Endothelial cell of umbilical vein (primary cell): ENCODE data around the gene FOXO6. TPM values are rescaled to one million over a fixed set of nuclear protein-coding genes. Genes with fewer than 3 reads are reported as not detected.

Experiments
- BruUV-seq: library from RNA; stranded (reverse); fragments of 400-500 nt; replicated peaks from 2 replicates; lab custom pipeline; 2021; lab: Mats Ljungman, UMichigan
- CTCF ChIA-PET: fragments of 300-600, 350-600 bp; sonication (Branson Sonifier 250); formaldehyde crosslinking; loops from one replicate; lab custom pipeline; 2021; ENCODE audit warnings: antibody characterized with exemption, inconsistent platforms; lab: Charles Lee
- POLR2A ChIA-PET: fragments of 300-600, 350-600 bp; sonication (Branson Sonifier 250); formaldehyde crosslinking; loops from one replicate; lab custom pipeline; 2021; ENCODE audit warnings: antibody characterized with exemption, inconsistent platforms; lab: Charles Lee
- DNase-seq: peaks from one replicate; pipeline ENCODE4 v3.0.0-alpha.2; 2011; ENCODE audit warnings: low read depth, low spot score
- FAIRE-seq: peaks from 2 replicates; lab custom pipeline; 2011; peaks lifted over from hg19 to GRCh38; lab: Jason Lieb, UNC
- H2AFZ ChIP-seq: 2 replicates; pipeline ENCODE4 v1.6.0; 2012; ENCODE audit warnings: low read depth, low read length, control low read depth, inconsistent platforms
- H3K27ac ChIP-seq: 2 replicates; pipeline ENCODE4 v1.5.1; 2011; ENCODE audit warnings: low read depth, mild to moderate bottlenecking, control low read depth, low read length, moderate library complexity; ENCODE audit not compliant: insufficient read depth
- H3K27me3 ChIP-seq, 2 experiments: 2 replicates each; pipeline versions ENCODE4 v1.6.0 to v1.6.1; 2011; ENCODE audit warnings: low read length in 2 of 2, mixed read lengths in 1 of 2; ENCODE audit not compliant: control insufficient read depth in 2 of 2, insufficient read depth in 2 of 2
- H3K36me3 ChIP-seq, 2 experiments: 2 replicates in 1 of 2; 3 replicates in 1 of 2; pipeline ENCODE4 v1.5.1; 2011; ENCODE audit warnings: low read length in 2 of 2, mild to moderate bottlenecking in 1 of 2, moderate library complexity in 1 of 2; ENCODE audit not compliant: control insufficient read depth in 2 of 2, insufficient read depth in 2 of 2; ENCODE audit errors: extremely low read depth in 1 of 2
- H3K4me1 ChIP-seq: 3 replicates; pipeline ENCODE4 v1.5.1; 2011; ENCODE audit warnings: mild to moderate bottlenecking, low read length; ENCODE audit not compliant: control insufficient read depth, insufficient read depth; ENCODE audit errors: extremely low read depth
- H3K4me2 ChIP-seq: 2 replicates; pipeline ENCODE4 v1.6.1; 2011; ENCODE audit warnings: low read length, control low read depth, mixed read lengths; ENCODE audit not compliant: insufficient read depth
- H3K4me3 ChIP-seq, 3 experiments: fragments of 200-600 bp in 1 of 3; sonication (generic), shearing (Covaris generic) in 1 of 3; replicated peaks in 1 of 3; 2 replicates each; pipeline ENCODE4 v1.5.1; 2011 to 2016; ENCODE audit warnings: control low read depth in 3 of 3, low read length in 3 of 3, mild to moderate bottlenecking in 2 of 3, inconsistent platforms in 1 of 3, low read depth in 1 of 3, moderate library complexity in 1 of 3; ENCODE audit not compliant: insufficient read depth in 1 of 3
- H3K79me2 ChIP-seq: 2 replicates; pipeline ENCODE4 v1.6.0; 2012; ENCODE audit warnings: low read length, inconsistent platforms; ENCODE audit not compliant: control insufficient read depth, insufficient read depth
- H3K9ac ChIP-seq: replicated peaks from 2 replicates; pipeline ENCODE3; 2011; ENCODE audit warnings: low read length, control low read depth; ENCODE audit not compliant: insufficient read depth; ENCODE audit errors: extremely low read depth
- H3K9me1 ChIP-seq: replicated peaks from 3 replicates; pipeline ENCODE4 v1.6.0; 2011; ENCODE audit warnings: mild to moderate bottlenecking, low read length; ENCODE audit not compliant: control insufficient read depth, insufficient read depth; ENCODE audit errors: extremely low read depth
- H3K9me3 ChIP-seq: replicated peaks from 2 replicates; pipeline ENCODE4 v1.5.1; 2012; ENCODE audit warnings: low read length, inconsistent platforms; ENCODE audit not compliant: control insufficient read depth, insufficient read depth
- H4K20me1 ChIP-seq: replicated peaks from 2 replicates; pipeline ENCODE3; 2011; ENCODE audit warnings: mild to moderate bottlenecking, low read length; ENCODE audit not compliant: control insufficient read depth, insufficient read depth; ENCODE audit errors: extremely low read depth
- EZH2 ChIP-seq: IDR thresholded peaks from 2 replicates; pipeline ENCODE4 v1.6.1; 2012; ENCODE audit warnings: borderline replicate concordance, low read depth, mild to moderate bottlenecking, moderate library complexity, low read length, inconsistent platforms; ENCODE audit not compliant: severe bottlenecking
- POLR2A ChIP-seq: IDR thresholded peaks from 2 replicates; pipeline ENCODE4 v1.6.1; 2012; ENCODE audit warnings: low read depth, mild to moderate bottlenecking, control low read depth, low read length
- dilution Hi-C: fragments of 300-500 bp; cut with MboI; formaldehyde crosslinking; loops from one replicate; pipeline ENCODE4 v1.15.0; 2019; ENCODE audit warnings: low sequenced_read_pairs; ENCODE audit not compliant: extremely low pct_ligation_motif_present
- intact Hi-C: fragments of 100-400 bp; cut with micrococcal nuclease; formaldehyde crosslinking; loops from one replicate; pipeline ENCODE4 v1.10.0; 2022
- polyA plus RNA-seq, 4 experiments: library from polyadenylated mRNA; depleted of rRNA in 3 of 4; stranded (reverse) in 3 of 4; unstranded in 1 of 4; fragments of >200 nt; gene quantifications; 2 replicates each; pipeline versions ENCODE4 v1.2.1 to v1.2.3, GENCODE V29; 2011 to 2012; ENCODE audit warnings: missing spikeins in 1 of 4
- total RNA-seq: library from RNA; stranded (reverse); gene quantifications from 2 replicates; pipeline ENCODE4 v1.2.3, GENCODE V29; 2021
- TF ChIP-seq, protein P1 (sequence below): IDR thresholded peaks from 2 replicates; pipeline ENCODE4 v1.6.1; 2011; ENCODE audit not compliant: insufficient read depth, insufficient read length
- TF ChIP-seq, protein P2 (sequence below), 2 donors: IDR thresholded peaks; 1 replicate in 1 of 2; 2 replicates in 1 of 2; pipeline ENCODE4 v1.5.1; 2011; ENCODE audit warnings: low read length in 2 of 2, mild to moderate bottlenecking in 2 of 2, moderate library complexity in 2 of 2, control low read depth in 1 of 2, inconsistent platforms in 1 of 2, low read depth in 1 of 2; ENCODE audit not compliant: insufficient read depth in 1 of 2; ENCODE audit errors: extremely low read depth in 1 of 2

Gene FOXO6
- total and polyA plus RNA-seq, 2 donors (not counting 3 experiments of a cell fraction or from before 2014, with no cell fraction given), result 0.04 to 0.38 TPM

DNA sequence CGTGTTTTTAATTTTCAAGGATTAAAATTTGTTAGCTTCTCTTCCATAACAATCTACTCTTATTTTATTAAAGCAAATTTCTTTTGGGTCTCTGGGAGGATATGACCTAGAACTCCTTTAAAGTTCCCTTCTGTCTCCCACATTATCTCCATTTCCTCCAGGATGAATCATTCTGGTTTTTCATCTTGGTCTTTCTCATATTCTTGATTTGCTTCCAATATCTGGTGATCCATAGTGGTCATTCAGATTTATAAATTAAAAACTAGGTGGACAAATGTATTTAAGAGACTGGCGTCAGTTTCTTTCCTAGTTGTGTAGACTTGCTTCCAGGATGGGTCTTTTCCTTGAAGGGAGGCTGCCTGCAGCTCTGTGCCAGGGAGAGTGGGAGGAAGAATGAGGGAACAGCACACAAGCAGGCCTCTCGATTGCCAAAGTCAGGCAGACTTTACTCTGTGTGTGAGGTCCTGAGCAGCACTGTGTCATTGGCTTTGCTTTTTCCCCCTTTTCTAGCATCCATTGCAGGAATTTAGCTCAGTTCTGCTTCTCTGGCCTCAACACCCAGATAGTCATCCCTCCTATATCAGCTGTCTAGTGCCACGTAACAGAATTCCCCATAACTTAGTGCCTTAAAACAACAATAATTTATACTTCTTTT, 48.1 kb upstream of the FOXO6 start:
- BruUV-seq, result no TSS peak
- H2AFZ ChIP-seq, result no peak overlapping the region
- ChIA-PET POLR2A (no interaction called here), CTCF (interaction anchor here (1.0 to 3.6 kb wide), 6 partner anchors 15 to 119 kb away, joined by 3 to 16 read pairs (median 6); no protein-coding TSS in a partner anchor)
- H3K4me3 ChIP-seq, result no peak overlapping the region
- no peaks in the 10 kb centered on the region for H3K79me2 ChIP-seq
- H3K9me1 ChIP-seq, result no peaks in the 10 kb centered on the region
- no peaks in the 10 kb centered on the region for H3K36me3 ChIP-seq
- dilution Hi-C loops (no loop called here), intact Hi-C loops (loop anchor here (1.0 kb wide), 3 partner anchors 45 to 119 kb away; no protein-coding TSS in a partner anchor)
- DNase-seq, result no peak
- no peak overlapping the region for H3K4me2 ChIP-seq
- no peak for FAIRE-seq
- no peak overlapping the region for H3K27ac ChIP-seq
- no peaks in the 10 kb centered on the region for H4K20me1 ChIP-seq
- H3K9me3 ChIP-seq, result no peaks in the 10 kb centered on the region
- no peak overlapping the region for H3K9ac ChIP-seq
- no peaks in the 10 kb centered on the region for H3K4me1 ChIP-seq
- H3K27me3 ChIP-seq, result peaks cover 0 to 16% of the 10 kb centered on the region in 2 experiments
- TF ChIP-seq EZH2, result no peak
- no peak for TF ChIP-seq POLR2A
- TF ChIP-seq, protein P1, sequence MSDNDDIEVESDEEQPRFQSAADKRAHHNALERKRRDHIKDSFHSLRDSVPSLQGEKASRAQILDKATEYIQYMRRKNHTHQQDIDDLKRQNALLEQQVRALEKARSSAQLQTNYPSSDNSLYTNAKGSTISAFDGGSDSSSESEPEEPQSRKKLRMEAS, result no peak

DNA sequence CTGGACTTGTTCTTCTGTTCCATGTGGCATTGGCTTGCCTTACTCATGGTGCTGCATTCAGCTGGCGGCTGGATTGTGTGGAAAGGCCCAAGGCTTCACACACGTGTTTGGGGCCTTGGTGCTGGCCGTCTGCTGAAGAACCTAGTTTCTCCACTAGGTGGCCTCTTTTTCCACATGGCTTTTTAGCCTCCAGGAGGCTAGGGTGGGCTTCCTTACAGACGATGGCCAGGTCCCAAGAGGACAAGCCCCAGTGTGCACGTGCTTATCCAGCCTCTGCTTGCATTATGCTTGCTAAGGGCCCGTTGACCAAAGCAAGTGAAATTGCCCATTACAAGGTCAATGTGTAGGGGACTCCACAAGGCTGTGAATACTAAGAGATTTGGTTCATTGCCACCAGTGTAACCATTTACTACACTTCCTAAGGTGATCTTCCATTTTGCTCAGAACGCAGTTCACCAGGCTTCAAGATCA, 47.5 kb upstream of the FOXO6 start:
- Histone ChIP-seq H3K9me1 (no peaks in the 10 kb centered on the region), H4K20me1 (no peaks in the 10 kb centered on the region), H3K4me2 (no peak overlapping the region), H2AFZ (no peak overlapping the region), H3K27ac (no peak overlapping the region), H3K36me3 (no peaks in the 10 kb centered on the region), H3K4me1 (no peaks in the 10 kb centered on the region), H3K27me3 (peaks cover 0 to 14% of the 10 kb centered on the region in 2 experiments), H3K79me2 (no peaks in the 10 kb centered on the region), H3K4me3 (no peak overlapping the region), H3K9me3 (no peaks in the 10 kb centered on the region), H3K9ac (no peak overlapping the region)
- TF ChIP-seq POLR2A (no peak), EZH2 (no peak)
- TF ChIP-seq, protein P2, sequence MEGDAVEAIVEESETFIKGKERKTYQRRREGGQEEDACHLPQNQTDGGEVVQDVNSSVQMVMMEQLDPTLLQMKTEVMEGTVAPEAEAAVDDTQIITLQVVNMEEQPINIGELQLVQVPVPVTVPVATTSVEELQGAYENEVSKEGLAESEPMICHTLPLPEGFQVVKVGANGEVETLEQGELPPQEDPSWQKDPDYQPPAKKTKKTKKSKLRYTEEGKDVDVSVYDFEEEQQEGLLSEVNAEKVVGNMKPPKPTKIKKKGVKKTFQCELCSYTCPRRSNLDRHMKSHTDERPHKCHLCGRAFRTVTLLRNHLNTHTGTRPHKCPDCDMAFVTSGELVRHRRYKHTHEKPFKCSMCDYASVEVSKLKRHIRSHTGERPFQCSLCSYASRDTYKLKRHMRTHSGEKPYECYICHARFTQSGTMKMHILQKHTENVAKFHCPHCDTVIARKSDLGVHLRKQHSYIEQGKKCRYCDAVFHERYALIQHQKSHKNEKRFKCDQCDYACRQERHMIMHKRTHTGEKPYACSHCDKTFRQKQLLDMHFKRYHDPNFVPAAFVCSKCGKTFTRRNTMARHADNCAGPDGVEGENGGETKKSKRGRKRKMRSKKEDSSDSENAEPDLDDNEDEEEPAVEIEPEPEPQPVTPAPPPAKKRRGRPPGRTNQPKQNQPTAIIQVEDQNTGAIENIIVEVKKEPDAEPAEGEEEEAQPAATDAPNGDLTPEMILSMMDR (IDR thresholded peaks at IDR 0.05; ENCODE audit: extremely low read depth in 1 of 2, insufficient read depth in 1 of 2, low read depth in 1 of 2, low read length in 2 of 2), result peak; percentile 61 to 72
- ChIA-PET POLR2A (no interaction called here), CTCF (interaction anchor here (1.0 to 3.6 kb wide), 8 partner anchors 14 to 120 kb away, joined by 3 to 16 read pairs (median 6); no protein-coding TSS in a partner anchor)
- peak; percentile 64 for FAIRE-seq
- peak; percentile 30 for DNase-seq
- intact Hi-C loops, result loop anchor here (1.0 kb wide), 3 partner anchors 45 to 119 kb away; no protein-coding TSS in a partner anchor
- no TSS peak for BruUV-seq
- dilution Hi-C loops, result no loop called here
